H1 (cell line): Measurements from ENCODE around the gene GRM5. TPM values are rescaled to one million over a fixed set of nuclear protein-coding genes. Genes with fewer than 3 reads are reported as not detected.

Experiments used
- CTCF ChIA-PET: fragments of 300-600 bp; sonication (Branson Sonifier 250); formaldehyde crosslinking; loops from one replicate; lab custom pipeline; 2021; ENCODE audit not compliant: partially characterized antibody; lab: Charles Lee
- POLR2A ChIA-PET: fragments of 300-600 bp; sonication (Branson Sonifier 250); formaldehyde crosslinking; loops from one replicate; lab custom pipeline; 2021; ENCODE audit warnings: inconsistent platforms; ENCODE audit not compliant: partially characterized antibody; lab: Charles Lee
- DNase-seq, 2 experiments: peaks; one replicate each; pipeline versions ENCODE4 v3.0.0 to v3.0.0-alpha.2; 2010 to 2022; ENCODE audit warnings: low spot score in 2 of 2, low read depth in 1 of 2, mixed read lengths in 1 of 2
- FAIRE-seq: peaks from 2 replicates; lab custom pipeline; 2011; peaks lifted over from hg19 to GRCh38; lab: Jason Lieb, UNC
- H2AFZ ChIP-seq: 2 replicates; pipeline ENCODE4 v1.8.1; 2012; ENCODE audit warnings: low read length, inconsistent platforms
- H2AK5ac ChIP-seq: 2 replicates; pipeline ENCODE4 v1.6.1; 2013; ENCODE audit warnings: low read depth, low read length
- H2BK120ac ChIP-seq: replicated peaks from 2 replicates; pipeline ENCODE3; 2013; ENCODE audit warnings: low read depth, low read length, inconsistent platforms
- H2BK12ac ChIP-seq: 2 replicates; pipeline ENCODE4 v1.6.1; 2013; ENCODE audit warnings: low read depth, low read length
- H2BK15ac ChIP-seq: 2 replicates; pipeline ENCODE4 v1.6.1; 2013; ENCODE audit warnings: low read length
- H2BK20ac ChIP-seq: 2 replicates; pipeline ENCODE4 v1.6.1; 2013; ENCODE audit warnings: low read length
- H2BK5ac ChIP-seq: 2 replicates; pipeline ENCODE4 v1.6.1; 2013; ENCODE audit warnings: low read depth, low read length
- H3K14ac ChIP-seq: 2 replicates; pipeline ENCODE4 v1.6.1; 2013; ENCODE audit warnings: inconsistent platforms; ENCODE audit not compliant: insufficient read length
- H3K18ac ChIP-seq: 2 replicates; pipeline ENCODE4 v1.6.1; 2013; ENCODE audit warnings: low read length; ENCODE audit errors: extremely low read depth
- H3K23ac ChIP-seq: 2 replicates; pipeline ENCODE4 v1.6.1; 2013; ENCODE audit warnings: inconsistent platforms; ENCODE audit not compliant: insufficient read length
- H3K23me2 ChIP-seq: 2 replicates; pipeline ENCODE4 v1.6.1; 2013; ENCODE audit warnings: low read depth, low read length
- H3K27ac ChIP-seq: 2 replicates; pipeline ENCODE4 v1.6.1; 2011; ENCODE audit warnings: low read depth, low read length, inconsistent platforms
- H3K27me3 ChIP-seq, 4 experiments: replicated peaks in 1 of 4; 1 replicate in 1 of 4; 2 replicates in 3 of 4; pipeline versions ENCODE4 v1.6.1 to v1.8.1; 2011 to 2013; ENCODE audit warnings: low read length in 3 of 4, mild to moderate bottlenecking in 3 of 4, inconsistent platforms in 2 of 4, mixed read lengths in 2 of 4, moderate library complexity in 1 of 4; ENCODE audit not compliant: control insufficient read depth in 3 of 4, insufficient read depth in 3 of 4; ENCODE audit errors: extremely low read depth in 1 of 4
- H3K36me3 ChIP-seq, 4 experiments: 2 replicates each; pipeline versions ENCODE4 v1.6.1 to v1.8.1; 2011 to 2013; ENCODE audit warnings: mild to moderate bottlenecking in 4 of 4, low read length in 3 of 4, moderate library complexity in 2 of 4, control low read depth in 1 of 4, inconsistent platforms in 1 of 4; ENCODE audit not compliant: insufficient read depth in 4 of 4, control insufficient read depth in 2 of 4
- H3K4ac ChIP-seq: replicated peaks from 2 replicates; pipeline ENCODE3; 2013; ENCODE audit warnings: low read length, low read depth, mixed read lengths, inconsistent platforms; ENCODE audit not compliant: insufficient read length
- H3K4me1 ChIP-seq, 4 experiments: replicated peaks in 1 of 4; 1 replicate in 1 of 4; 2 replicates in 3 of 4; pipeline versions ENCODE4 v1.6.1 to v1.8.1; 2011 to 2013; ENCODE audit warnings: low read length in 3 of 4, inconsistent platforms in 2 of 4, mixed read lengths in 1 of 4; ENCODE audit not compliant: insufficient read depth in 4 of 4, control insufficient read depth in 3 of 4
- H3K4me2 ChIP-seq, 2 experiments: 2 replicates each; pipeline versions ENCODE4 v1.6.1 to v1.8.1; 2011 to 2013; ENCODE audit warnings: low read depth in 2 of 2, low read length in 2 of 2, control low read depth in 1 of 2, inconsistent platforms in 1 of 2, mild to moderate bottlenecking in 1 of 2; ENCODE audit not compliant: insufficient read depth in 1 of 2
- H3K4me3 ChIP-seq, 4 experiments: fragments of 200-600, 300-600 bp in 1 of 4; sonication (generic), shearing (Covaris generic), sonication (Bioruptor Twin) in 1 of 4; 2 replicates each; pipeline versions ENCODE4 v1.5.1 to v1.8.1; 2011 to 2016; ENCODE audit warnings: low read length in 4 of 4, low read depth in 3 of 4, control low read depth in 2 of 4, inconsistent platforms in 2 of 4, mild to moderate bottlenecking in 2 of 4, mixed read lengths in 1 of 4, moderate library complexity in 1 of 4; ENCODE audit not compliant: insufficient read depth in 2 of 4; ENCODE audit errors: extremely low read depth in 1 of 4
- H3K56ac ChIP-seq: replicated peaks from 2 replicates; pipeline ENCODE3; 2013; ENCODE audit warnings: low read depth, mild to moderate bottlenecking, mixed read lengths, low read length, inconsistent platforms; ENCODE audit not compliant: insufficient read length
- H3K79me1 ChIP-seq: 2 replicates; pipeline ENCODE4 v1.6.1; 2013; ENCODE audit warnings: low read depth, low read length, control low read depth
- H3K79me2 ChIP-seq, 2 experiments: 2 replicates each; pipeline versions ENCODE4 v1.6.1 to v1.8.1; 2012 to 2013; ENCODE audit warnings: low read length in 2 of 2, mild to moderate bottlenecking in 2 of 2, inconsistent platforms in 1 of 2; ENCODE audit not compliant: insufficient read depth in 2 of 2, control insufficient read depth in 1 of 2
- H3K9ac ChIP-seq, 4 experiments: replicated peaks in 1 of 4; 1 replicate in 1 of 4; 2 replicates in 3 of 4; pipeline versions ENCODE4 v1.6.1 to v1.8.1; 2011 to 2013; ENCODE audit warnings: low read depth in 3 of 4, low read length in 3 of 4, control low read depth in 2 of 4, mild to moderate bottlenecking in 2 of 4, moderate library complexity in 2 of 4, inconsistent platforms in 1 of 4; ENCODE audit errors: extremely low read depth in 1 of 4
- H3K9me3 ChIP-seq, 2 experiments: 2 replicates each; pipeline versions ENCODE4 v1.6.1 to v1.8.1; 2012 to 2013; ENCODE audit warnings: mild to moderate bottlenecking in 2 of 2, moderate library complexity in 2 of 2, control low read depth in 1 of 2, inconsistent platforms in 1 of 2, low read depth in 1 of 2, low read length in 1 of 2, mixed read lengths in 1 of 2; ENCODE audit not compliant: insufficient read depth in 2 of 2
- H4K20me1 ChIP-seq, 2 experiments: replicated peaks in 1 of 2; 2 replicates each; pipeline versions ENCODE3 to v1.8.1; 2011 to 2013; ENCODE audit warnings: inconsistent platforms in 2 of 2, low read length in 2 of 2, mild to moderate bottlenecking in 1 of 2; ENCODE audit not compliant: insufficient read depth in 2 of 2, control insufficient read depth in 1 of 2
- H4K5ac ChIP-seq: 2 replicates; pipeline ENCODE4 v1.6.1; 2013; ENCODE audit warnings: low read length, low read depth, mixed read lengths, inconsistent platforms; ENCODE audit not compliant: insufficient read length
- H4K8ac ChIP-seq: 2 replicates; pipeline ENCODE4 v1.8.0; 2013; ENCODE audit warnings: mild to moderate bottlenecking, moderate library complexity, low read length, inconsistent platforms; ENCODE audit not compliant: insufficient read depth; ENCODE audit errors: extremely low read depth
- H4K91ac ChIP-seq: replicated peaks from 2 replicates; pipeline ENCODE3; 2013; ENCODE audit warnings: low read length, mixed read lengths, inconsistent platforms; ENCODE audit not compliant: insufficient read length
- CTBP2 ChIP-seq: IDR thresholded peaks from 2 replicates; pipeline ENCODE4 v1.7.0; 2011; ENCODE audit warnings: borderline replicate concordance, mild to moderate bottlenecking, moderate library complexity, mixed read lengths, low read length; ENCODE audit not compliant: insufficient read depth, insufficient read length
- JUND ChIP-seq: IDR thresholded peaks from 2 replicates; pipeline ENCODE4 v1.6.1; 2011; ENCODE audit warnings: mild to moderate bottlenecking, improper control_type of control experiment, low read length
- TEAD4 ChIP-seq: IDR thresholded peaks from 2 replicates; pipeline ENCODE4 v1.6.1; 2012; ENCODE audit warnings: low read depth, low read length, inconsistent platforms, mixed read lengths
- WGBS, 2 experiments: shearing (Covaris generic) in 1 of 2; methylation state at CpG; one replicate each; pipeline versions ENCODE4 v1.1.6 to v1.1.7; 2013 to 2015; ENCODE audit warnings: low lambda C conversion rate in 2 of 2, mixed read lengths in 2 of 2, inconsistent platforms in 1 of 2, low coverage in 1 of 2, missing lambda C conversion rate in 1 of 2; ENCODE audit not compliant: insufficient replicate concordance in 2 of 2, insufficient coverage in 1 of 2, insufficient read length in 1 of 2; ENCODE audit errors: extremely low coverage in 1 of 2, missing lambda C conversion rate in 1 of 2; 5-methylcytosine and 5-hydroxymethylcytosine counted together
- polyA plus RNA-seq, 7 experiments: library from polyadenylated mRNA; depleted of rRNA in 3 of 7; stranded (reverse) in 5 of 7; unstranded in 2 of 7; fragments of >200 nt in 5 of 7; fragments of 200-250 nt in 2 of 7; gene quantifications; 1 replicate in 5 of 7; 2 replicates in 1 of 7; 4 replicates in 1 of 7; pipeline versions ENCODE4 v1.2.1 to v1.2.3, GENCODE V29; 2011 to 2013; ENCODE audit warnings: missing spikeins in 2 of 7, mixed read lengths in 2 of 7
- total RNA-seq: library from RNA; stranded (reverse); fragmentation: NEBNext Ultra II Directional; extraction: Animal tissue kit (Norgen Biotek cat#: 25700); gene quantifications from 2 replicates; pipeline ENCODE4 v1.2.1, GENCODE V29; 2021

The GRM5 gene
- total and polyA plus RNA-seq, 2 of the 8 experiments (the other 6 are each of a cell fraction or from before 2014, with no cell fraction given): 0.15 to 0.43 TPM

DNA sequence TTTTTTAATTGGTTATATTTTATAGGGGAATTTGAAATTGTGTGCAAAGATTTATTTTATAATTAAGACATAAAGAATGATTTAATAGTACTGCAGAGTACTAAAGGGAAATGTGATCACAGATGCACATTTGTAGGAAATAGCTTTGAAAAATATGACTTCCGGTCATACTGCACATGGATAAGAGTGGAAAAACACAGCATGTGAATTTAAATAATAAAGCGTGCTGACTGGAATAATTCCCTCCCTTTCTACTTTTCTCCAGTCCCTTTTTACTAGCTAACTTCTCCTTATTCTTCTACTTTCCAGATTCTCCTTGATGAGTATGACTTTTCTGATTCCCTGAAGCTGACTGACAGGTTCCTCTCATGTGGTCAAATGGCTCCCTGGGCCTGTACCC, 489.9 kb downstream of the GRM5 start:
- FAIRE-seq (no peak), DNase-seq (no peak)
- no peaks in the 10 kb centered on the region for H3K36me3 ChIP-seq
- no peaks in the 10 kb centered on the region for H3K9me3 ChIP-seq
- no peak overlapping the region for H4K8ac ChIP-seq
- POLR2A ChIA-PET: no interaction called here
- H3K4ac ChIP-seq: no peak overlapping the region
- no peak overlapping the region for H3K4me3 ChIP-seq
- no peak overlapping the region for H2BK5ac ChIP-seq
- no peak overlapping the region for H3K18ac ChIP-seq
- H2BK12ac ChIP-seq: no peak overlapping the region
- H4K20me1 ChIP-seq: no peaks in the 10 kb centered on the region
- H2AFZ ChIP-seq: no peak overlapping the region
- H3K4me2 ChIP-seq: no peak overlapping the region
- H3K79me2 ChIP-seq: no peaks in the 10 kb centered on the region
- no peak overlapping the region for H3K14ac ChIP-seq
- H3K4me1 ChIP-seq: no peaks in the 10 kb centered on the region
- H4K91ac ChIP-seq: no peak overlapping the region
- no peak overlapping the region for H2BK15ac ChIP-seq
- H3K23me2 ChIP-seq: no peaks in the 10 kb centered on the region
- H3K56ac ChIP-seq: no peak overlapping the region
- H4K5ac ChIP-seq: no peak overlapping the region
- no peaks in the 10 kb centered on the region for H3K79me1 ChIP-seq
- no peak overlapping the region for H3K27ac ChIP-seq
- H3K9ac ChIP-seq: no peak overlapping the region
- TF ChIP-seq TEAD4 (no peak), CTBP2 (no peak), JUND (no peak)
- TF ChIP-seq, all 59 proteins: peak for 0
- no peak overlapping the region for H2BK20ac ChIP-seq
- CTCF ChIA-PET: interaction anchor here (1.2 kb wide), 2 partner anchors 16 to 23 kb away, joined by 3 to 4 read pairs; no protein-coding TSS in a partner anchor
- H2AK5ac ChIP-seq: no peak overlapping the region
- H2BK120ac ChIP-seq: no peak overlapping the region
- WGBS, 2 experiments: 84% methylated on average over 2 of the region's 2 CpGs; no CpG with 5 or more reads in 1 of the 2 experiments
- H3K23ac ChIP-seq: no peak overlapping the region
- H3K27me3 ChIP-seq: no peaks in the 10 kb centered on the region
